Ishikawa (cell line): Measurements from ENCODE around the gene TMEM139.

ENCODE experiments used
- CEBPB ChIP-seq: IDR thresholded peaks from 2 replicates; pipeline ENCODE4 v1.6.1; 2012
- CREB1 ChIP-seq: IDR thresholded peaks from 2 replicates; pipeline ENCODE4 v1.6.1; 2012; ENCODE audit warnings: low read depth
- NFIC ChIP-seq: IDR thresholded peaks from 2 replicates; pipeline ENCODE4 v1.6.1; 2012
- RAD21 ChIP-seq: IDR thresholded peaks from 2 replicates; pipeline ENCODE4 v1.6.1; 2012; ENCODE audit warnings: low read depth
- TAF1 ChIP-seq: IDR thresholded peaks from 2 replicates; pipeline ENCODE4 v1.6.1; 2012; ENCODE audit warnings: low read depth, mild to moderate bottlenecking
- TCF12 ChIP-seq: IDR thresholded peaks from 2 replicates; pipeline ENCODE4 v1.6.1; 2012; ENCODE audit warnings: low read depth
- YY1 ChIP-seq: IDR thresholded peaks from 2 replicates; pipeline ENCODE4 v1.6.1; 2012; ENCODE audit warnings: low read depth
- ZBTB7A ChIP-seq: IDR thresholded peaks from 2 replicates; pipeline ENCODE4 v1.6.1; 2012; ENCODE audit warnings: low read depth
- TF ChIP-seq, protein P1 (sequence below): IDR thresholded peaks from 2 replicates; pipeline ENCODE4 v1.6.1; 2012; ENCODE audit warnings: low read depth, mild to moderate bottlenecking

DNA sequence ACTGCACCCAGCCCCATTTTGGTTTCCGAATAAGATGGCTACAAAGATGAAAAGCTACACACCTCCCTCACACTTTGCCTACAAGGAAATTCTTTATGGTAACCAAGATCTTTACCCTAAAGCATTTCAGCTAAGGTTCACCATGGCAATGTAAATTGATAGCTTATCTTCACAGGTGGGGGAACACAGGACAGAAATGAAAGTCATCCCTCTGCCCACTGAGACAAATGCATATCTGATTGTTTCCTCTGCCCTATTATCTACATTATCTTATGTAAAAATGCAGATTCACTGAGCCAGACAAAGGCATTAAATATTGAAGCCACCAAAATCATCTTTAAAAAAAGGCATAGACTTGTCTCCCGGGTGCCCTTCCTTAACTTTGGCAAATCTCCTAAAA, 3.2 kb upstream of the TMEM139 start:
- TF ChIP-seq YY1 (no peak), CEBPB (no peak), NFIC (no peak), TAF1 (no peak), TCF12 (no peak), ZBTB7A (no peak), RAD21 (no peak), CREB1 (no peak)
- TF ChIP-seq, protein P1, sequence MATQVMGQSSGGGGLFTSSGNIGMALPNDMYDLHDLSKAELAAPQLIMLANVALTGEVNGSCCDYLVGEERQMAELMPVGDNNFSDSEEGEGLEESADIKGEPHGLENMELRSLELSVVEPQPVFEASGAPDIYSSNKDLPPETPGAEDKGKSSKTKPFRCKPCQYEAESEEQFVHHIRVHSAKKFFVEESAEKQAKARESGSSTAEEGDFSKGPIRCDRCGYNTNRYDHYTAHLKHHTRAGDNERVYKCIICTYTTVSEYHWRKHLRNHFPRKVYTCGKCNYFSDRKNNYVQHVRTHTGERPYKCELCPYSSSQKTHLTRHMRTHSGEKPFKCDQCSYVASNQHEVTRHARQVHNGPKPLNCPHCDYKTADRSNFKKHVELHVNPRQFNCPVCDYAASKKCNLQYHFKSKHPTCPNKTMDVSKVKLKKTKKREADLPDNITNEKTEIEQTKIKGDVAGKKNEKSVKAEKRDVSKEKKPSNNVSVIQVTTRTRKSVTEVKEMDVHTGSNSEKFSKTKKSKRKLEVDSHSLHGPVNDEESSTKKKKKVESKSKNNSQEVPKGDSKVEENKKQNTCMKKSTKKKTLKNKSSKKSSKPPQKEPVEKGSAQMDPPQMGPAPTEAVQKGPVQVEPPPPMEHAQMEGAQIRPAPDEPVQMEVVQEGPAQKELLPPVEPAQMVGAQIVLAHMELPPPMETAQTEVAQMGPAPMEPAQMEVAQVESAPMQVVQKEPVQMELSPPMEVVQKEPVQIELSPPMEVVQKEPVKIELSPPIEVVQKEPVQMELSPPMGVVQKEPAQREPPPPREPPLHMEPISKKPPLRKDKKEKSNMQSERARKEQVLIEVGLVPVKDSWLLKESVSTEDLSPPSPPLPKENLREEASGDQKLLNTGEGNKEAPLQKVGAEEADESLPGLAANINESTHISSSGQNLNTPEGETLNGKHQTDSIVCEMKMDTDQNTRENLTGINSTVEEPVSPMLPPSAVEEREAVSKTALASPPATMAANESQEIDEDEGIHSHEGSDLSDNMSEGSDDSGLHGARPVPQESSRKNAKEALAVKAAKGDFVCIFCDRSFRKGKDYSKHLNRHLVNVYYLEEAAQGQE: no peak
